ENCODE results near the gene MYEOV. TPM values are rescaled to one million over a fixed set of nuclear protein-coding genes. Genes with fewer than 3 reads are reported as not detected.

Gene MYEOV
- total RNA-seq, 1 donor from 2014 or later: 0.35 TPM

- DNase-seq (ENCODE audit: low read depth, low spot score): no peak
- Mint-ChIP-seq H3K9me3 (no peaks in the 10 kb centered on the region), H3K27ac (ENCODE audit: unreplicated experiment) (no peak overlapping the region), H3K27me3 (ENCODE audit: low read depth) (no peaks in the 10 kb centered on the region), H3K4me3 (no peak overlapping the region), H3K36me3 (ENCODE audit: low read depth) (no peaks in the 10 kb centered on the region), H3K4me1 (peaks cover 4% of the 10 kb centered on the region)
- no peak for TF ChIP-seq CTCF (conservative IDR thresholded peaks at IDR 0.05)
Measured at GRCh38 chr11:69307871-69308431, 14.0 kb downstream of the MYEOV start.

GRCh38 chr11:69308491-69308911 is 14.5 kb downstream of the MYEOV start:
- no peaks in the 10 kb centered on the region for H3K36me3 Mint-ChIP-seq (ENCODE audit: low read depth)
- TF ChIP-seq CTCF (conservative IDR thresholded peaks at IDR 0.05): no peak

GRCh38 chr11:69308936-69309615 is 15.1 kb downstream of the MYEOV start:
- H3K4me3 Mint-ChIP-seq: no peak overlapping the region
- DNase-seq (ENCODE audit: low read depth, low spot score): no peak
- no peak overlapping the region for H3K27ac Mint-ChIP-seq (ENCODE audit: unreplicated experiment)
- no peak for TF ChIP-seq CTCF (conservative IDR thresholded peaks at IDR 0.05)
- peaks cover 4% of the 10 kb centered on the region for H3K4me1 Mint-ChIP-seq
- H3K9me3 Mint-ChIP-seq: no peaks in the 10 kb centered on the region
- H3K27me3 Mint-ChIP-seq (ENCODE audit: low read depth): no peaks in the 10 kb centered on the region
- no peaks in the 10 kb centered on the region for H3K36me3 Mint-ChIP-seq (ENCODE audit: low read depth)

More at GRCh38 chr11:69308491-69308911, 14.5 kb downstream of the MYEOV start:
- no peaks in the 10 kb centered on the region for H3K27me3 Mint-ChIP-seq (ENCODE audit: low read depth)
- no peak overlapping the region for H3K4me3 Mint-ChIP-seq
- no peaks in the 10 kb centered on the region for H3K9me3 Mint-ChIP-seq
- H3K4me1 Mint-ChIP-seq: peaks cover 4% of the 10 kb centered on the region
- DNase-seq (ENCODE audit: low read depth, low spot score): no peak
- no peak overlapping the region for H3K27ac Mint-ChIP-seq (ENCODE audit: unreplicated experiment)

- H3K27ac Mint-ChIP-seq (ENCODE audit: unreplicated experiment): no peak overlapping the region
- H3K9me3 Mint-ChIP-seq: no peaks in the 10 kb centered on the region
- no peaks in the 10 kb centered on the region for H3K27me3 Mint-ChIP-seq (ENCODE audit: low read depth)
- no peak for DNase-seq (ENCODE audit: low read depth, low spot score)
- no peak for TF ChIP-seq CTCF (conservative IDR thresholded peaks at IDR 0.05)
- peaks cover 4% of the 10 kb centered on the region for H3K4me1 Mint-ChIP-seq
- no peaks in the 10 kb centered on the region for H3K36me3 Mint-ChIP-seq (ENCODE audit: low read depth)
- H3K4me3 Mint-ChIP-seq: no peak overlapping the region
Measured at GRCh38 chr11:69309631-69310280, 15.8 kb downstream of the MYEOV start.

- H3K36me3 Mint-ChIP-seq (ENCODE audit: low read depth): no peaks in the 10 kb centered on the region
- H3K27me3 Mint-ChIP-seq (ENCODE audit: low read depth): no peaks in the 10 kb centered on the region
Measured at GRCh38 chr11:69310351-69310750, 16.4 kb downstream of the MYEOV start.

More at GRCh38 chr11:69310351-69310750, 16.4 kb downstream of the MYEOV start:
- DNase-seq (ENCODE audit: low read depth, low spot score): no peak
- TF ChIP-seq CTCF (conservative IDR thresholded peaks at IDR 0.05): no peak
- no peak overlapping the region for H3K4me3 Mint-ChIP-seq
- H3K27ac Mint-ChIP-seq (ENCODE audit: unreplicated experiment): peak overlapping the region; percentile 59
- no peaks in the 10 kb centered on the region for H3K9me3 Mint-ChIP-seq
- H3K4me1 Mint-ChIP-seq: peaks cover 4% of the 10 kb centered on the region

Measured in neural crest cell (in vitro differentiated cells).